Right renal cortex interstitium (tissue), 3 donors: ENCODE results near the gene GTF3C1. TPM values are rescaled to one million over a fixed set of nuclear protein-coding genes. Genes with fewer than 3 reads are reported as not detected.

Source experiments
- DNase-seq, 3 donors: peaks; one replicate each; pipeline ENCODE4 v3.0.0-alpha.2; 2013; ENCODE audit warnings: low read depth in 3 of 3, low spot score in 2 of 3
- polyA plus RNA-seq, 3 donors: library from polyadenylated mRNA; unstranded; fragments of 120-200 nt; gene quantifications; one replicate each; pipeline ENCODE4 v1.2.1, GENCODE V29; 2013; ENCODE audit not compliant: insufficient read length in 3 of 3

GTF3C1 gene
- polyA plus RNA-seq, 3 donors = 71.0 to 79.8 (median 79.6) TPM

GRCh38 chr16:27489421-27489820 is 60.3 kb downstream of the GTF3C1 start:
- no peak for DNase-seq

GRCh38 chr16:27486760-27487159 is 63.0 kb downstream of the GTF3C1 start:
- DNase-seq = no peak

- DNase-seq = no peak
Measured at GRCh38 chr16:27486344-27486743, 63.4 kb downstream of the GTF3C1 start.

- no peak for DNase-seq
Measured at GRCh38 chr16:27485811-27486210, 63.9 kb downstream of the GTF3C1 start.

GRCh38 chr16:27485126-27485525 is 64.6 kb downstream of the GTF3C1 start:
- DNase-seq = no peak

- no peak for DNase-seq
Measured at GRCh38 chr16:27483624-27484023, 66.1 kb downstream of the GTF3C1 start.

GRCh38 chr16:27483088-27483437 is 66.7 kb downstream of the GTF3C1 start:
- no peak for DNase-seq

GRCh38 chr16:27482397-27483087 is 67.2 kb downstream of the GTF3C1 start:
- no peak for DNase-seq

- DNase-seq = no peak
Measured at GRCh38 chr16:27481282-27481934, 68.3 kb downstream of the GTF3C1 start.

GRCh38 chr16:27480761-27481160 is 69.0 kb downstream of the GTF3C1 start:
- DNase-seq = no peak

GRCh38 chr16:27476240-27476639 is 73.5 kb downstream of the GTF3C1 start:
- DNase-seq = no peak

- no peak for DNase-seq
Measured at GRCh38 chr16:27475561-27475960, 74.2 kb downstream of the GTF3C1 start.

GRCh38 chr16:27474921-27475320 is 74.8 kb downstream of the GTF3C1 start:
- no peak for DNase-seq

- no peak for DNase-seq
Measured at GRCh38 chr16:27474041-27474440, 75.7 kb downstream of the GTF3C1 start.

GRCh38 chr16:27473101-27473900 is 76.4 kb downstream of the GTF3C1 start:
- DNase-seq = no peak

GRCh38 chr16:27472091-27473020 is 77.4 kb downstream of the GTF3C1 start:
- no peak for DNase-seq

- DNase-seq = no peak
Measured at GRCh38 chr16:27471661-27472060, 78.1 kb downstream of the GTF3C1 start.

- DNase-seq = no peak
Measured at GRCh38 chr16:27470567-27471431, 78.9 kb downstream of the GTF3C1 start.

GRCh38 chr16:27468941-27469531 is 80.7 kb downstream of the GTF3C1 start:
- no peak for DNase-seq
